ENCODE data around the gene SGSM2.

Gene SGSM2

GRCh38 chr17:2299756-2300155, 37.5 kb upstream of the SGSM2 start:
- no peak for DNase-seq
- no peak overlapping the region for H3K4me3 ChIP-seq (ENCODE audit: control insufficient read depth in 1 of 7, extremely low read depth in 1 of 7, insufficient read depth in 4 of 7, low read depth in 2 of 7, low read length in 6 of 7)
- H3K27me3 ChIP-seq (replicated peaks in 2 of 5; ENCODE audit: control insufficient read depth in 4 of 5, insufficient read depth in 5 of 5, low read length in 4 of 5): no peaks in the 10 kb centered on the region
- H3K9me3 ChIP-seq (ENCODE audit: control extremely low read depth in 1 of 5, control insufficient read depth in 4 of 5, insufficient read depth in 2 of 5, low read depth in 1 of 5, low read length in 4 of 5): no peaks in the 10 kb centered on the region
- 97% methylated on average over 20 of the region's 22 CpGs for WGBS (ENCODE audit: insufficient coverage)
- ChIA-PET POLR2A (no interaction called here), CTCF (no interaction called here)
- peaks cover 7 to 14% (median 10%) of the 10 kb centered on the region in 4 experiments for H3K4me1 ChIP-seq (ENCODE audit: control extremely low read depth in 1 of 4, control insufficient read depth in 4 of 4, insufficient read depth in 4 of 4, low read length in 3 of 4)
- H3K36me3 ChIP-seq (ENCODE audit: control insufficient read depth in 4 of 4, insufficient read depth in 4 of 4, low read length in 3 of 4): peaks cover 10 to 51% (median 41%) of the 10 kb centered on the region in 4 experiments
- no peak overlapping the region for H3K27ac ChIP-seq (ENCODE audit: insufficient read depth in 1 of 2, low read depth in 1 of 2, low read length in 2 of 2, poor library complexity in 1 of 2, severe bottlenecking in 2 of 2)

- 6% methylated on average over 6 of the region's 12 CpGs for WGBS (ENCODE audit: insufficient coverage)
- Histone ChIP-seq H3K36me3 (ENCODE audit: control insufficient read depth in 4 of 4, insufficient read depth in 4 of 4, low read length in 3 of 4) (peaks cover 4 to 24% (median 21%) of the 10 kb centered on the region in 4 experiments), H3K27me3 (replicated peaks in 2 of 5; ENCODE audit: control insufficient read depth in 4 of 5, insufficient read depth in 5 of 5, low read length in 4 of 5) (no peaks in the 10 kb centered on the region), H3K4me3 (ENCODE audit: control insufficient read depth in 1 of 7, extremely low read depth in 1 of 7, insufficient read depth in 4 of 7, low read depth in 2 of 7, low read length in 6 of 7) (peak overlapping the region; percentile 85 to 99 (median 92)), H3K9me3 (ENCODE audit: control extremely low read depth in 1 of 5, control insufficient read depth in 4 of 5, insufficient read depth in 2 of 5, low read depth in 1 of 5, low read length in 4 of 5) (no peaks in the 10 kb centered on the region), H3K4me1 (ENCODE audit: control extremely low read depth in 1 of 4, control insufficient read depth in 4 of 4, insufficient read depth in 4 of 4, low read length in 3 of 4) (peaks cover 7 to 14% (median 10%) of the 10 kb centered on the region in 4 experiments), H3K27ac (ENCODE audit: insufficient read depth in 1 of 2, low read depth in 1 of 2, low read length in 2 of 2, poor library complexity in 1 of 2, severe bottlenecking in 2 of 2) (peak overlapping the region; percentile 68 to 87)
- ChIA-PET POLR2A (interaction anchor here (2.1 kb wide), 1 partner anchor 33 kb away, joined by 6 read pairs; the partner anchor contains the start of gene TSR1), CTCF (interaction anchor here (1.1 to 1.8 kb wide), 2 partner anchors 16 to 19 kb away, joined by 3 to 7 read pairs; no protein-coding TSS in a partner anchor)
- peak in 2 of 3 donors; percentile 37 to 41 for DNase-seq
Measured at GRCh38 chr17:2302778-2303203, 34.5 kb upstream of the SGSM2 start.

GRCh38 chr17:2303204-2304188, 33.8 kb upstream of the SGSM2 start, which contains the start of the genes SMG6 and SRR:
SMG6 (minus strand) TSS chr17:2303785; CDS start chr17:2303720, 65 bp downstream.
SRR (plus strand) TSS chr17:2303950; CDS start chr17:2315561, 11,611 bp downstream.
- Histone ChIP-seq H3K27me3 (replicated peaks in 2 of 5; ENCODE audit: control insufficient read depth in 4 of 5, insufficient read depth in 5 of 5, low read length in 4 of 5) (no peaks in the 10 kb centered on the region), H3K27ac (ENCODE audit: insufficient read depth in 1 of 2, low read depth in 1 of 2, low read length in 2 of 2, poor library complexity in 1 of 2, severe bottlenecking in 2 of 2) (peak within 1 kb of the TSS; percentile 68 to 87), H3K4me3 (ENCODE audit: control insufficient read depth in 1 of 7, extremely low read depth in 1 of 7, insufficient read depth in 4 of 7, low read depth in 2 of 7, low read length in 6 of 7) (peak within 1 kb of the TSS; percentile 85 to 99 (median 92)), H3K9me3 (ENCODE audit: control extremely low read depth in 1 of 5, control insufficient read depth in 4 of 5, insufficient read depth in 2 of 5, low read depth in 1 of 5, low read length in 4 of 5) (no peaks in the 10 kb centered on the region), H3K4me1 (ENCODE audit: control extremely low read depth in 1 of 4, control insufficient read depth in 4 of 4, insufficient read depth in 4 of 4, low read length in 3 of 4) (peaks cover 7 to 14% (median 10%) of the 10 kb centered on the region in 4 experiments), H3K36me3 (ENCODE audit: control insufficient read depth in 4 of 4, insufficient read depth in 4 of 4, low read length in 3 of 4) (peaks cover 2 to 20% (median 19%) of the 10 kb centered on the region in 4 experiments)
- under 1% methylated on average over 68 of the region's 108 CpGs for WGBS (ENCODE audit: insufficient coverage)
- DNase-seq: peak; percentile 88 to 96 (median 95)
- POLR2A ChIA-PET: interaction anchor here (2.1 kb wide), 1 partner anchor 32 kb away, joined by 6 read pairs; the partner anchor contains the start of gene TSR1
- CTCF ChIA-PET: interaction anchor here (1.1 to 1.8 kb wide), 2 partner anchors 19 to 27 kb away, joined by 3 to 7 read pairs; no protein-coding TSS in a partner anchor

- DNase-seq: no peak
- ChIA-PET POLR2A (no interaction called here), CTCF (interaction anchor here (0.6 to 0.9 kb wide), 3 partner anchors 22 to 439 kb away, joined by 3 to 4 read pairs (median 3); no protein-coding TSS in a partner anchor)
- H3K9me3 ChIP-seq (ENCODE audit: control extremely low read depth in 1 of 5, control insufficient read depth in 4 of 5, insufficient read depth in 2 of 5, low read depth in 1 of 5, low read length in 4 of 5): no peaks in the 10 kb centered on the region
- peaks cover 0 to 7% (median 6%) of the 10 kb centered on the region in 4 experiments for H3K36me3 ChIP-seq (ENCODE audit: control insufficient read depth in 4 of 4, insufficient read depth in 4 of 4, low read length in 3 of 4)
- H3K4me3 ChIP-seq (ENCODE audit: control insufficient read depth in 1 of 7, extremely low read depth in 1 of 7, insufficient read depth in 4 of 7, low read depth in 2 of 7, low read length in 6 of 7): no peak overlapping the region
- peaks cover 7 to 14% (median 10%) of the 10 kb centered on the region in 4 experiments for H3K4me1 ChIP-seq (ENCODE audit: control extremely low read depth in 1 of 4, control insufficient read depth in 4 of 4, insufficient read depth in 4 of 4, low read length in 3 of 4)
- H3K27ac ChIP-seq (ENCODE audit: insufficient read depth in 1 of 2, low read depth in 1 of 2, low read length in 2 of 2, poor library complexity in 1 of 2, severe bottlenecking in 2 of 2): no peak overlapping the region
- 88% methylated on average over 3 of the region's 4 CpGs for WGBS (ENCODE audit: insufficient coverage)
- H3K27me3 ChIP-seq (replicated peaks in 2 of 5; ENCODE audit: control insufficient read depth in 4 of 5, insufficient read depth in 5 of 5, low read length in 4 of 5): no peaks in the 10 kb centered on the region
Measured at GRCh38 chr17:2304931-2305330, 32.4 kb upstream of the SGSM2 start.

- ChIA-PET POLR2A (no interaction called here), CTCF (no interaction called here)
- no peak for DNase-seq
- peaks cover 0 to 3% (median 0%) of the 10 kb centered on the region in 4 experiments for H3K4me1 ChIP-seq (ENCODE audit: control extremely low read depth in 1 of 4, control insufficient read depth in 4 of 4, insufficient read depth in 4 of 4, low read length in 3 of 4)
- 93% methylated on average over 6 of the region's 6 CpGs for WGBS (ENCODE audit: insufficient coverage)
- no peak overlapping the region for H3K27ac ChIP-seq (ENCODE audit: insufficient read depth in 1 of 2, low read depth in 1 of 2, low read length in 2 of 2, poor library complexity in 1 of 2, severe bottlenecking in 2 of 2)
- no peak overlapping the region for H3K4me3 ChIP-seq (ENCODE audit: control insufficient read depth in 1 of 7, extremely low read depth in 1 of 7, insufficient read depth in 4 of 7, low read depth in 2 of 7, low read length in 6 of 7)
- H3K36me3 ChIP-seq (ENCODE audit: control insufficient read depth in 4 of 4, insufficient read depth in 4 of 4, low read length in 3 of 4): peaks cover 0 to 2% (median 0%) of the 10 kb centered on the region in 4 experiments
- H3K27me3 ChIP-seq (replicated peaks in 2 of 5; ENCODE audit: control insufficient read depth in 4 of 5, insufficient read depth in 5 of 5, low read length in 4 of 5): no peaks in the 10 kb centered on the region
- no peaks in the 10 kb centered on the region for H3K9me3 ChIP-seq (ENCODE audit: control extremely low read depth in 1 of 5, control insufficient read depth in 4 of 5, insufficient read depth in 2 of 5, low read depth in 1 of 5, low read length in 4 of 5)
Measured at GRCh38 chr17:2309338-2310154, 27.8 kb upstream of the SGSM2 start.

- CTCF ChIA-PET: no interaction called here
Measured at GRCh38 chr17:2312736-2313135, 24.6 kb upstream of the SGSM2 start.

More at GRCh38 chr17:2312736-2313135, 24.6 kb upstream of the SGSM2 start:
- H3K4me3 ChIP-seq (ENCODE audit: control insufficient read depth in 1 of 7, extremely low read depth in 1 of 7, insufficient read depth in 4 of 7, low read depth in 2 of 7, low read length in 6 of 7): no peak overlapping the region
- no peak overlapping the region for H3K27ac ChIP-seq (ENCODE audit: insufficient read depth in 1 of 2, low read depth in 1 of 2, low read length in 2 of 2, poor library complexity in 1 of 2, severe bottlenecking in 2 of 2)
- no peaks in the 10 kb centered on the region for H3K36me3 ChIP-seq (ENCODE audit: control insufficient read depth in 4 of 4, insufficient read depth in 4 of 4, low read length in 3 of 4)
- POLR2A ChIA-PET: no interaction called here
- no peaks in the 10 kb centered on the region for H3K9me3 ChIP-seq (ENCODE audit: control extremely low read depth in 1 of 5, control insufficient read depth in 4 of 5, insufficient read depth in 2 of 5, low read depth in 1 of 5, low read length in 4 of 5)
- H3K4me1 ChIP-seq (ENCODE audit: control extremely low read depth in 1 of 4, control insufficient read depth in 4 of 4, insufficient read depth in 4 of 4, low read length in 3 of 4): no peaks in the 10 kb centered on the region
- WGBS (ENCODE audit: insufficient coverage): 93% methylated on average over 4 of the region's 5 CpGs
- DNase-seq: no peak
- no peaks in the 10 kb centered on the region for H3K27me3 ChIP-seq (replicated peaks in 2 of 5; ENCODE audit: control insufficient read depth in 4 of 5, insufficient read depth in 5 of 5, low read length in 4 of 5)
